GM19468 (cell line): ENCODE results near the gene LTN1.
"Not testable (repeated sequence)": the region's sequence is repeated elsewhere in the genome, so short reads cannot be mapped to it uniquely, and the experiment has no call there.

Experiments
- ATAC-seq: cut with Tn5 transposase; IDR thresholded peaks from one replicate; pipeline ENCODE4 v1.9.1; 2021; ENCODE audit warnings: mild to moderate bottlenecking, moderate library complexity, moderate number of reproducible peaks; ENCODE audit not compliant: unreplicated experiment; ENCODE audit errors: extremely low read depth

The LTN1 gene

DNA sequence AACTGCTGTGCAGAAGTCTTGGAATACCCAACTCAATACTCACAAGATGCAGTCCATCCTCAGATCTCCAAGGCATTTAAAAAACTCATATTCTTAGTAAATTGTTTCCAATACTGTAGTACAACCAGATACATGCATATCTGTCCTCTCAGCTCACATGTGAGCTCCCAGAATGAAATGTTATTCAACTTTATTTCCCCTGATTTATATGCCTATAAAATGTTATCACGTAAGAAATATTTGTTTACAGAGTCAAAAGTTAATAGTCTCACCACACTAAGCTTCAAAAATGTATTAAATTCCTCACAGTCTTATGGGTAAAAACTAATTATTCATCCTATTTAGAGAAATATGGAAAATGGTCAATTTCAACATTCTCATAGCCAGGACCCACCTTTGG is 56.6 kb downstream of the LTN1 start:
- no peak for ATAC-seq

DNA sequence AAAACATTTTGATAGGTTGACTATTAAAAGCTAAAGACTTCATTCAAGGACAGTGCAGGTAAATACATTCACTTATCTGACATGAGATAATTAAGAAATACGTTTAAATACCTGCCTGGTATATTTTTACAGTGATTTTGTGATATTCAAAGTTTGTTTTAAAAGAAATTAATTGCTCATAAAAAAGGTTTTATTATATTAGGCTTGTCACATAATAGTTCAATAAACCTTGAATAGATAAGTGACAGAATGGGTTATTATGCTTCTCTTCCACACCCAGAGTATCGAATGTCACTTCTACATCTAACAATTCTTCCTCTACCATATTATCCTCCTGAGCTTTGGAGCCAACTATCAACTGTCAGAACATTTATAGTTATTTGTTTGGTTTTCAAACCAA is 60.0 kb downstream of the LTN1 start:
- no peak for ATAC-seq

DNA sequence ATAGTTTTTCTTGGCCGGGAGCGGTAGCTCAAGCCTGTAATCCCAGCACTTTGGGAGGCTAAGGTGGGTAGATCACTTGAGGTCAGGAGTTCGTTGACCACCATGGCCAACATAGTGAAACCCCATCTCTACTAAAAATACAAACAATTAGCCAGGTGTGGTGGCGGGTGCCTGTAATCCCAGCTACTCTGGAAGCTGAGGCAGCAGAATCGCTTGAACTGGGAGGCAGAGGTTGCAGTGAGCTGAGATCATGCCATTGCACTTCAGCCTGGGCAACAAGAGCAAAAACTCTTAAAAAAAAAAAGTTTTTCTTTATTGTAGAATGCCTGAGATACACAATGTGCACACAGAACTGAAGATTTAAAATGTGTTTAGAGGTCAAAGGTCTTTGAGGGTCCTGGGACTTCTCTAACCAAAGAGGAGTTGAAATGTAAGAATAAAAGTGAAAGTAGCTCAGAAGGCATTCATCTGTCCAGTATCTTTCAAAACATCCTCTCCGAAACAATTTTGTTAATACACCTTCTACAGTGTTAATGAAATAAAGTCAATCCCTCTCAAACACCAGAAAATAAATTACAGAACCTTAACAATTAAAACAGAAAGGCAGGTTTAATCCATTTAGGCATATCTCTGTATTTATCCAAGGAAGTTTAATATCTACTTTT is 60.8 kb downstream of the LTN1 start:
- ATAC-seq: not testable (repeated sequence)

DNA sequence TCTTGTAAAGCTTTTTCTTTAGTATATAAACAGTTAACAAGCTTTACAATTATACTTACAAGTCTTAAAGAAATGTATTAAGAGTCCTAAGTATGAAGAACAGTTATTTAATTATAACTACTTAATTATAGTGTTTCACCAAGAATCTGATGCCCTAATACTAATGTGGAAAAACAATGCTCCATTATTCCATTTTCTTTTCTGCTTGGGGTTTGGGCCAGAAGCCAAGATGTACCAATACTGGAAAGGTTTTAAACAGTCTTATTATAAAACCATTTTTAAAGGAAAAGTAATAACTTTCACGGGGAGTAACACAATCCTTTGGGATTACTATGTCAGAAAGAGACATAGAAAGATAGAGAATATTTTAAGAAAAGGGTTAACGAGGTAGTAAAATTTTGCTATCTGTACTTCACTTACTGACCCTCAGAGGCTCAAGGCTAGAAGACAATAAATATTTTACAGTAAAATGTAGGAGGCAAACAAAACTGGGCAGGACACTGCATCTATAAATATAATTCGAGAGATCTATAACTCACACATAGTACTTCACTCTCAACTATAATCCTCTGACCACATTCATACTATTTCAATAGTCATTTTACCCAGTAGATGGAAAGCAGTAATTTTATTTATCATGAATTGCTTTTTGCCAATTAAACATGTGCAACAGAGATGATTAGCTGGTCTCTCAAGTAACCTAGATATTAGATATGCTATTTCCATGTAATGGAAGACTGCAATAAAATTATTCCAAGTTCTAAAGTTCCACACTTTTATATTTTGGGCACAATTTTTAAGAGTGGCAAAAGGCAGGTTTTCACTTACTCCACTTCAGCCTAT is 63.9 kb downstream of the LTN1 start:
- ATAC-seq: no peak

DNA sequence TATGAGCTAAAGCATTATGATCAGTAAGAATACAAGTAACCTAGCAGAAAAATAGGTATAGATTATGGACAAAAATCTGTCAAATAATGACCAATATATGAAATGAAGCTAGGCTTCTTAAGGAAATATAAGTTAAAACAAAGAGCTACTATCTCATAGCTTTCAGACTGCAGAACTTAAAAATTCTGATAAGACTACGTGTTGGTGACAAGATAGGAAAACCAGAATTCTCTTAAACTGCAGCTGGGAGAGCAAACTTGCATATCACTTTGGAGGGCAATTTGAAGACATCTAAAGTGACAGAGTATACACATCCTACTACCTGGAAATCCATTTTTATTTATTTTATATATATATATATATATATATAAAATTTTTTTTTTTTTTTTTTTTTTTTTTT is 65.5 kb downstream of the LTN1 start:
- no peak for ATAC-seq

DNA sequence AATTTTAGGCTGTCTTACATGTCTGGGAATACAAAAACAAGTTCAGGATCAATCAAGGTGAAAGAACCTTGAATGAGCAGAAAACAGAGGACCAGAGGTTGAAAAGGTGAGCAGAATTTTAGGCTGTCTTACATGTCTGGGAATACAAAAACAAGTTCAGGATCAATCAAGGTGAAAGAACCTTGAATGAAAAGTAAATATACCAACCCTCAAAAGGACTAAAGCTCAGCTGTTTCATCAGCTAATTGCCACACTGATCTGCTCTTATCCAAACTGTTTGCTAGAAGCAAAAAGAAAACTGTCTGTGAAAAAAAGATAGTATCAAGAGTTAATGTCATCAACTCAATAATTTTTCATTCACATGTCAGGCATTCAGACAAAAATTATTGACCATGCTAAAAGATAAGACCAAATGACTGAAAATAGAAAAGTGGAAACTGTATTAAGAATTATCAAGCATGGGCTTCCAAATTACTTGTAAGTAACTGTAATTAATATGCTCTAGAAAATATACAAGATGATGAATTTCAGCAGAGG is 69.2 kb downstream of the LTN1 start:
- no peak for ATAC-seq

DNA sequence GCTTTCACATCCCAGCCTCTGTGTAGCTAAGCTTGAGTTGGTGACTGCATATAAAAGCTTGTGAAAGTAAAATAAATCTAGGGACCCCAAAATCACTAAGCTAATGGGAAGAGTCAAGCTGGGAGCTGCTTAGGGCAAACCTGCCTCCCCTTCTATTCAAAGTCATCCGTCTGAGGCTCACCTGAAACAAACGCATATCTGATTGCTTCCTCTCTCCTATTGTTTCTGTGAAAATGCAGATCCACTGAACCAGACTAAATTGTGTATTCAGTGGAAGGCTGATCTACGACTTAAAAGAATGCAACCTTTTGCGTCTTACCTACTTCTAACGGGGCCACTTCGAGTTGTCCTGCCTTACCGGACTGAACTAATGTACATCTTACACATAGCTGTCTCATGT is 70.3 kb downstream of the LTN1 start:
- no peak for ATAC-seq

DNA sequence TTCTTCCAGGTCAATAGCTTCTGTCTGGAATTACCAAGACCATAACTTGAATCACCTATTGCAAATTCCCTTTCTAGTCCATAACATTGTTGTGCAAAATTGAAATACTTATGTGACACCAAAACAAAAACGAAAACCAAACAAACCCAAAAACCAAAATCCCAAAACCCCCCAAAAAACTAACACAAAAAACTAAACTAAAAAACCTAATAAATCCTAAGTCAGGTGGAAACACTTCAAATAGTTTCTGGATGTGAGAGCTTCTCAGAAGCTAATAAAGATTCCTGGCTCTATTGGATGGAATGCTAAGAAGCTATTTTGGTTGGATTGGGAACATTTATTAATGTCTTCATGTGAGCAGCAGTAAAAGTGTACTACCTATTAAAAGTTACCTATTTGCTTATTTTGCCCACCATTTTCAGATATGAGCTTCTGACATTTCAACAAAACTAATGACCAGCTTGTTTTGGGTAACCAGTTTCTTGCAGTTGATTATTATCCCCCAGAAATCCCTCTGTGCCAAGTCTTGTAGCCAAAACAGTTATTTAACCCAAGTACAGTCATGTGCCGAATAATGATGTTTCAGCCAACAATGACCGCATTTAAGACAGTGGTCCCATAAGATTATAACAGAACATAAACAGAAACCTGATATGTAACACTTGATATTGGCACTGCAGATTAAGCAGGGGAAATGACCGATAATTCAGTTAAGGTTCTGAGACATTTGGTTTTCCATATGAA is 76.4 kb downstream of the LTN1 start:
- no peak for ATAC-seq

DNA sequence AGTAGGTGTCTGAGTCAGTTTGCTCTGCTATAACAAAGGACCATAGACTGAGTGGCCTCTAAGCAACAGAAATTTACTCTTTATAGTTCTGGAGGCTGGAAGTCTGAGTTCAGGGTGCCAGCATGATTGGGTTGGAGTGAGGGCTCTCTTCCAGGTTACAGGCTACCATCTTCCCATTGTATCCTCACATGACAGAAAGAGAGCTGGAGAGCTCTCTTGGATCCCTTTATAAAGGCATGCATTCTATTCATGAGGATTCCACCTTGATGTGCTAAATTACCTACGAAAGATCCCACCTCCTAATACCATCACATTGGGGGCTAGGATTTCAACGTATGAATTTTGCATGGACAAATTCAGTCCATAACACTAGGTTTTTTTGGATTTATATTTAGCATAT is 79.6 kb downstream of the LTN1 start:
- no peak for ATAC-seq

DNA sequence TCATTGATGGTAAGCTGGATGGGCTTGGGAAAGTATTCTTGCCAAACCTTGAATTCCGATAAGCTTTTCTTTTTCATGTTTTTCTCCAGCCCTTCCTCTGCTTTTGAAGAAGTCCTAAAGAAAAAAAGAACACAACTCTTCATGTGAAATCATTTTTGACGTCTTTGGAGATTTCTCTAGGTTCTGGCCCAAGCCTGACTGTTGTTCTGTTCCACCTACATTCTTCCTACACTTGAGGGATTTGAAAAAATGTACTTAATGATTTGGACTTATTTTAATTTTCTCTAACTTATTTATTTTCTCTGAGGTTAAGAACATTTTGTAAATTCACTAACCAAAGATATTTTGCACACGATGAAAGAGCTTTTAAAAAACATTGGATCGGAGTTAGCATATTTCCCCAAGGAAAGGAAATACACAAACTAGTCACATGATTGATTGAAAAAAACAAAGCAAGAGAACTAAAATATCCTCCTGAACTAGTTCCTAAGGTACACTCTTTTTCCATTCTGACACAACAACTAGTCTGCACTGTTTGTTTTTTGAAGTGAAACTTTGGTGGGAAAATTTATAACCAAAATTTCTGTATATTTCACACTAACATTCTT is 82.3 kb downstream of the LTN1 start:
- no peak for ATAC-seq

DNA sequence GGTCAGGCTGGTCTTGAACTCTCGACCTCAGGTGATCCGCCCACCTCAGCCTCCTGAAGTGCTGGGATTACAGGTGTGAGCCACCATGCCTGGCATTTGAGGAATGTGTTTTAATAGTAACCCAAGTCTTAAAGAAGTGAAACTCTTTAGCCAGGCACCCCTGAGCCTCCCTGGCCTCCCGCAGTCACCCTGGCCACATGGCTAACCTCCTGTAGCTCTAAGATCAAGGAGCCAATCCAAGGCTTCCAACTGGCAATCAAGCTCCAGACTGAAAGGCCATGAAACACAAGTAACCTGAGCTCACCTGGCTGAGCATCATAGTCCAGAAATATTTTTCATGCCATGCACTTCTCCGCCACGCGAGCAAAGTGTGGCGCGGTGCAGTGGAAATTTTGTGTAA is 84.3 kb downstream of the LTN1 start:
- ATAC-seq: no peak

DNA sequence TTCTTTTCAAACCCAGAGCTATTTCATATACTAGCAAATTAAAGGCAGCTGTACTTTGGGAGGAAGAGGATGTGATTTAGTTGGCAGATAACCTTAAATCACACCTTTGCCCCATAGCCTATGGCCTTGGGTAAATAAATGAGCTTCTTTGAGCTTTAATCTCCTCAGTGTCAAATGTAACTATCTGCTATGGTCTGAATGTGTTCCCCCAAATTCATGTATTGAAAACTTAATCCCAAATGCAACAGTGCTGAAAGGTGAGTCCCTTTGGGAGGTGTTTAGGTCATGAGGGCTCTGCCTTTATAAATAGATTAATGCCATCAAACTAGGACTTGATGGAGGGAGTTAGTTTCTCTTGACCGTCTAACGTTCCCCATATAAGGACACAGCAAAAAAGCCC is 85.8 kb downstream of the LTN1 start:
- ATAC-seq: no peak

DNA sequence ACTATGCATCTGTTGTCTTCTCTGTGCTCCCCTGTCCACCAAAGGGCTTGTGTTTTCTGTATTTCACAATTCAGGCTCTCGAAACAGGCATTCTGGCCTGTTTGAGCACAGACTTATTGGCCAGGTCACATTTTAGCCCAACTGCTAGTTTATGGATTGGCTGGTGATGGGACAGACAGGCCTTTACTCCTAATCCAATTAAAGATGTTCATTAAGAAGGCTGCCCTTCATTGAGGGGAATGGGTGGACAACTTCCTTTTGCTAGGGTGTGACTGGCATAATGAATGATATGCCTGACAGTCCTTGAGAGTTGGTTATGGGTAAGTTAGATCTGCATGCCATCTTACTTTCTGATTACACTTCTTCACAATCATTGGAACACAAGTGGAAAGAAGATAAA is 86.4 kb downstream of the LTN1 start:
- no peak for ATAC-seq

DNA sequence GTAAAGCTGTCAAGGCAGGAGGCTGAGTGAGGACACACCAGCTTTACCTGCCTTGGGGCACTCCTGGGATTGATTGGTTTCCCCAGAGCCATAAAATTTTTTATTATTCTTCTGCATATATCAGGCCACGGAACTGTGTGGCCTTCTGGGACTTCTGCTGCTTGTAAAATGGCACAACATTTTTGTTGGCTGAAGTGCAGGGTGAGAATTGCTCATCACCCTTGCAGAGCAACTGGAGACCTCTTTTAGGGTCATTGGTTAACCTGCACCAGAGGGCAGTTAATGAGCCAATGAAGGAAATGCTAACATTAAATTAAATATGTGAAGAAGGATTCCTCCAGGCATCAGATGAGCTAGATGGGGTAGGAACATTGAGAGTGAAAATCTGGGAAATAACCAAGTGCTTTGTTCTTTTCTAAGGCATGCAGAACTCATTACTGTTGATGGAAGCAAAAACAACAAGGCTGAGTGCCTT is 87.7 kb downstream of the LTN1 start:
- ATAC-seq: no peak

DNA sequence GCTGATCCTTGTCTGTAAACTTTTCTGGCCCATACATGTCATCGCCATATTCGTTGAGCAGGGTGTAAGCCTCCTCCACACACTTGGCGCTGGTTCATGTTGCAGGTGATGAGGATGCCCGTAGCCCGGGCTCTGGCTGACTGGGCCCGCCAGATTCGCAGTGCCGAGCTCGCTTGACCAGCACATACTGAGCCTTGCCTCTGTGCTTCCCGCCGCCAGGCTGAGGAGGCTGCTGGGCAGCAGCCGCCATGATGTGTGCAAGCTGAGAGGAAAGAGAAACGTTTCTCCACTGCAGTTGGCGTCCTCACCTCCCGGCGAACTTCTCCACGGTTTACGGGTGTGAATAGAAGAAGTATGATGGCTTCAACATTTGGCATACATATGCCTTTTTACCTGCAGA is 89.2 kb downstream of the LTN1 start:
- ATAC-seq: no peak

DNA sequence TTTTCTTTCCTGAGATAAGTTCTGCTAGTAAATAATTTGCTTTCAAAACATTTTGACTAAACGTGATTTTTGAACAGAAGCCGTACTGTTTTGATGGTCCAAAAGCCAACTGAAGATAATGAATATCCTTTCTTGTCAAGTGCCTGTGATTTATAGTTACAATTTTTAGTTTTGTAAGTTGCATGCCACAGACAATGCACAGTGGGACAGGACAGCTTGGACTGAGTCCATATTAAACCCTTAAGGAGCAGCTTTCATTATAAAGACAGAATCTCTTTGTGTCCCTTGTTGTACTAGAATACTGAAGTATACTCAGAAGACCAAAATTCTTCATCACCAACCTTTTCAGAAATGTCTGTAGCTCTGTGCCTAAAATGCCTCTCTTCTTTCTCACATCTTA is 92.2 kb downstream of the LTN1 start:
- no peak for ATAC-seq

DNA sequence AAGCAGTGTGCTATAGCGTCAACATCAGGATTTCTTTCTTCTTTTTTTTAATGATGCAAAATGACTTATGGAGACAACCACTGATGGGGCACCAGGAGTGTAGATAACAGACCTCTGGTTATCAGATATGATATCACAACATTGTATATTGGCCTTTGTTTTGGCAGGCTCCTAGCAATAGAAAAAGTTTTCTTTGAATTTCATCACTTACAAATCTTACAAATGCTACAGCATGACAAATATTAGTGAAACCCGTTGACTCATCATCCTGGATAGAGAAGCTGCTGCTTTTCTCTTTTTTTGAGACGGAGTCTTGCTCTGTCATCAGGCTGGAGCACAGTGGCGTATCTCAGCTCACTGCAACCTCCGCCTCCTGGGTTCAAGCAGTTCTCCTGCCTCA is 92.9 kb downstream of the LTN1 start:
- ATAC-seq: no peak

DNA sequence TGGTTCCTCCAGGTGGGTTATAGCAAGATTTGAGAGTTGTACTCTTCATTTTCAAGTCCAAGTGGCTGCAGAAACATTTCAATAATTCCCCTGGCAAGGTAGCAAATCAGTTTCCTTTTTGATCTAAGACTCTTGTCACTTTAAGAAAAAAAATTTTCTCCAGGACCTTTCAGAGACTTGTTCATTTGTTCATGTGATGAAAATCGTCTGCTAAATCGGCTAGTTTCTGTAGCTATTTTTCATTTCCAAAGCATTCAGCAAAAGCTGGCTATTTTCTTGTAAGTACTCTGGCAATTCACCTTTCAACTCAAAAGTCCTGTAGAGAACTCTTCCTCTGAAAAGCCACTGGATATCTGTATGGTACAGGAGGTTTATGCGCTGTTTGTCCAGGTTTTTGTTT is 93.5 kb downstream of the LTN1 start:
- no peak for ATAC-seq

DNA sequence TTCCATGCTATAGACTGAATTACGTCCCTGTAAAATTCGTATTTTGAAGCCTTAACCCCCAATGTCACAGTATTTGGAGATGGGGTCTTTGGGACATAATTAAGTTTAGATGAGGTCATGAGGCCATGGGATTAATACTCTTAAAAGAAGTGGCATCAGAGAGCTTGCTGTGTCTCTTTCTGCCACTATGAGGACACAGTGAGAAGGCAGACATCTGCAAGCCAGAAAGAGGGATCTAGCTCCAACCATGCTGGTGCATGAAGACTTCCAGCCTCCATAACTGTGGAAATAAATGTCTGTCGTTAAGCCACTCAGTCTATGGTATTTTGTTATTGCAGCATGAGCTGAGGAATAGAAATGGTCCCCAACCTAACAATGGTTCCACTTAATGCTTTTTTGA is 99.0 kb downstream of the LTN1 start:
- no peak for ATAC-seq
